GM12873 (cell line): ENCODE measurements around the gene DCP2.

Experiments used
- TF ChIP-seq, protein P1 (sequence below): IDR thresholded peaks from 2 replicates; pipeline ENCODE4 v1.5.1; 2012; ENCODE audit warnings: low read depth, mild to moderate bottlenecking, moderate library complexity, low read length, control low read depth; ENCODE audit not compliant: insufficient read depth; ENCODE audit errors: missing control alignments

Gene DCP2

DNA sequence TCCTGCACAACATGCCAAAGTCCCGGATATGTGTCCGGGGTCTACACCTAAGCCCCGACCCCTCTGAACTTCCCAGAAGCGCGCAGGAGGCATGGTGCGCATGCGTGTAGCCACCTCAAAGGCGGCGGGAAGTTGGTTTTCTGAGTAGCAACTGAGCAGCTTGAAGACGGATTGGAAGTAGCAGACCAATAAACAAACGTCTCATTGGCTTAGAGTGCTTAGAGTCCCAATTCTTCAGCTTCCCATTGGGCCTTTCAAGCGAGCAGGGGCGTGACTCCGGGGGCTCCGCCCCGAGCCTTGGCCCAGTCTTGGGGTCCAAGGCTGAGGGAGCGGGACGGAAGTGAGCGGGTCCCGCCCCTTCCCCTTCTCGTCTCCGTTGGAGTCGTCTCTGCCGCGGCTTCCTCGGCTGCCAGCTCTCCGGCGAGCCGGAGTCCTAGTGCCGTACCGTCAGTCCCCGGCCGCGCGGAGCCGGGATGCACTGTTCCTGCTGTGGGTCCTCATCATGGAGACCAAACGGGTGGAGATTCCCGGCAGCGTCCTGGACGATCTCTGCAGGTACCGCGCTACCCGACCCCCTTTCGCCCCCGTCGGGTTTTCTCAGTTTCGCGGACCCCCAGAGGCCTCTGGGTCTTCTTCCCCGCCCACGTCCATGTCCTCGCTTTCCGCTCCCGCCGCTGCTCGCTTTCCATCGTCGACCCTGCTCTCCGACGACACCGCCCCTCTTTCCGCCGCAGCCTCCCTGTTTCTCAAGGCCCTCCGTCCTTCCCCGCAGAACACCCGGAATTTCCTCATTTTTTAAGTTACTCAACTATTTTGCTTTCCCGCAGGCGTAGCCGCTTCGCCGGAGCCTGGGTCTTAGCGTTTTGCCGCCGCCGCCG, at the start of gene DCP2:
Gene DCP2 (plus strand): TSS at position 367 of the 878 bp plus-strand sequence. CDS start 136 bp downstream, at position 503.
- TF ChIP-seq, protein P1, sequence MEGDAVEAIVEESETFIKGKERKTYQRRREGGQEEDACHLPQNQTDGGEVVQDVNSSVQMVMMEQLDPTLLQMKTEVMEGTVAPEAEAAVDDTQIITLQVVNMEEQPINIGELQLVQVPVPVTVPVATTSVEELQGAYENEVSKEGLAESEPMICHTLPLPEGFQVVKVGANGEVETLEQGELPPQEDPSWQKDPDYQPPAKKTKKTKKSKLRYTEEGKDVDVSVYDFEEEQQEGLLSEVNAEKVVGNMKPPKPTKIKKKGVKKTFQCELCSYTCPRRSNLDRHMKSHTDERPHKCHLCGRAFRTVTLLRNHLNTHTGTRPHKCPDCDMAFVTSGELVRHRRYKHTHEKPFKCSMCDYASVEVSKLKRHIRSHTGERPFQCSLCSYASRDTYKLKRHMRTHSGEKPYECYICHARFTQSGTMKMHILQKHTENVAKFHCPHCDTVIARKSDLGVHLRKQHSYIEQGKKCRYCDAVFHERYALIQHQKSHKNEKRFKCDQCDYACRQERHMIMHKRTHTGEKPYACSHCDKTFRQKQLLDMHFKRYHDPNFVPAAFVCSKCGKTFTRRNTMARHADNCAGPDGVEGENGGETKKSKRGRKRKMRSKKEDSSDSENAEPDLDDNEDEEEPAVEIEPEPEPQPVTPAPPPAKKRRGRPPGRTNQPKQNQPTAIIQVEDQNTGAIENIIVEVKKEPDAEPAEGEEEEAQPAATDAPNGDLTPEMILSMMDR = no peak

DNA sequence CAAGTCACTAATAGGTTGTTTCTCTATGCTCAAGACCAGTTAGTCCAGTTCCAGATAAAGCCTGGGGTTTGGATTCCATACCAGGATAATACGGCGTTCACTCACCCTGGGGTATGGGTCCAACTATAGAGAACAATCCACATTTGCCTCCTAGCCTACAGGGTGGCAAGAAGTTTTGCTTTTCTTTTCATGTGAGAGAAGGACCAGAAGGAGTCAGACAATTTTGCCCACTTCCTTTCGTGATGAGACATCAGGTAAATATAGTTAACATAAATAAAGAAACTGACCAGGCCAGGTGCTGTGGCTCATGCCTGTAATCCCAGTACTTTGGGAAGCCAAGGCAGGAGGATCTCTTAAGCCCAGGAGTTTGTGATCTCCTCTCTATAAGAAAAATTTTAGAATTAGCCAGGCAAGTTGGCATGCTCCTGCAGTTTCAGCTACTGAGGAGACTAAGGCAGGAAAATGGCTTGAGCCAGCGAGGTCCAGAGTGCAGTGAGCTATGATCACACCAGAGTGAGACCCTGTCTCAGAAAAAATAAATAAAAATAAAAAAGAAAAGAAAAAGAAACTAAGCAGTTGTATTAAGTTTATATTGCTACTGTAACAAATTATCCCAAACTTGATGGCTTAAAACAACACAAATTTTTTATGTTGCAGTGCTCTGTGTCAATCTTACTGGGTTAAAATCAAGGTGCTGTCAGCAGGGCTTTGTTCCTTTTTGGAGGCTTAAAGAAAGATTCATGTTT, 47.1 kb upstream of the DCP2 start:
- TF ChIP-seq, protein P1 = no peak

DNA sequence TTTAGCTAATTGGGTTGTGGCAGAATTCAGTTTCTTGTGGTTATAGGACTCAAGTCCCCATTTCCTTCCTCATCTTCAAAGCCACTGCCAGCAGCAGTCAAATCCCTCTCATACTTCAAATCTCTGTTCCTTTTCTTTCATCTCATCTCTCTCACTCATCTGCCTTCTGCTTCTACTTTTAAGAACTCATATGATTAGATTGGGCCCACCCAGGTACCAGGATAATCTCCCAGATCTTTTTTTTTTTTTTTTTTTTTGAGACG, 46.6 kb upstream of the DCP2 start:
- TF ChIP-seq, protein P1 = no peak

DNA sequence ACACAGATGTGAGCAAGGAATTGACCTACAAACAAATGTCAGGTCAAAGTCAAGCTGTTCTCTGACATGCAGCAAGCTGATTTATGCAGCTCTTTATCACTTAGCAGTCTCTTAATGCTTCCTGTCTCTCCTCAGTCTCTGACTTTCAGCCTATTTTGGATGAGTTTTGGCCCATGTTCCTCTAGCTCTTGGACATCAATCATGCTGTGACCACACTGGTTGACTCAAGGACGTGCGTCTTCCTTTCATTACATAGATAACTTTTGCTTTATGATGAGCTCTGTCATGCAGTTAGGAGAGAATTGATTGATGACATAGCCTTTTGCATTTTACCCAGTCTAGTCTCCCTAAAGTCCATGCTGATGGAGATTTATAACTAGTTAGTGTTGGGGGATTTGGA, 45.1 kb upstream of the DCP2 start:
- TF ChIP-seq, protein P1 = no peak

DNA sequence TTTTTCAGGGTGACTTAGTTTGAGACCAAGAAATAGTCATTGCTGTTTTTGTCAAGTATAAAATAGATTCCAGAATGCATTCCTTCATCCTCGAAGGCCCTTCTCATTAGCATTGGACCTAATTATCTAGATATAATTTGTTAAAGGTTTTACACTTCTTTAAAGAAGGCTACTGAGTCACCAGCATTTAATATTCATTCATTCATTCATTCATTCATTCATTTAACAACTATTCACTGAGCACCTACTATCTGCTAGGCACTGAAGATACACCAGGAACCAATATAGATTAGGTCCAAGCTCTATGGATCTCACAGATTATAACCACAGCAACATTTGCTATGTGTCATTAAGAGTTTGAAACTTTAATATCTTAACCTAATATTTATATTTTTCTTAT, 43.5 kb upstream of the DCP2 start:
- TF ChIP-seq, protein P1 = no peak

DNA sequence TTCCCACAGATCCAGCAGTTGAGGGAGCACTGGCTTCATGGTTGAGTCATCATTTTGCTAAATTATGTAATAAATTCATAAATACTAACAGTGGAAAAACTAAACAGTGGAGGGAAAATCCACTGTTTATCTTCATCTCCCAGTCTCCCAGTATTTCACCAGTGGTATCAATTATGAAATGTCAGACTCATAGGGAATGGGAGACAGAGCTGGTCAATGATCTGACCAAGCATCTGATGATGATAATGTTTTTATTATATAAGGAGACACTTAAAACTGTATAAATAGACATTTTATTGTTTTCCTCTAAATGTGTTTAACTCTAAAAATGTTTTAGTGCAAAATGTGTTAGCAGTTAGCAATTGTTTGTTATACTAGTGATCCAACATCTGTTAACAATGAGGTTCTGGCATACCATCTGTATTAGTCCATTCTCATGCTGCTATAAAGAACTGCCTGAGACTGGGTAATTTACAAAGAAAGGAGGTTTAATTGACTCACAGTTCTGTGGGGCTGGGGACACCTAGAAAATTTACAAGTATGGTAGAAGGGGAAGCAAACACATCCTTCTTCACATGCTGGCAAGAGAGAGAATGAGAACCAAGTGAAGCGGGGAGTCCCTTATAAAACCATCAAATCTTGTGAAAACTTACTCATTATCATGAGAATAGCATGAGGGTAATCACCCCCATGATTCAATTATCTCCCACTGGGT, 42.8 kb upstream of the DCP2 start:
- TF ChIP-seq, protein P1 = no peak

DNA sequence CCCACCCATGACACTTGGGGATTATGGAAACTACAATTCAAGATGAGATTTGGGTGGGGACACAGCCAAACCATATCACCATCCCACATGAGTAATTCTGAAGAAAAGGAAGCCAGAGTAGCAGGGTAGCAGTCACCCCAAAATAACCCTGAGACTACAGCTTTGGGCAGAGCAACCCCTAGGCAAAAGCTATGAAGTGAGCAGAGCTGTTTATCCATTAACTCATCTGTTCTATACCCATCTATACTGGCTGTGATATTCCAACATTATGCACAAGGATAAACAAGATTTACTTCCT, 42.3 kb upstream of the DCP2 start:
- TF ChIP-seq, protein P1 = no peak
